GM12872 (cell line): ENCODE measurements around the gene TAAR9.

Experiments used
- TF ChIP-seq, protein P1 (sequence below): IDR thresholded peaks from 3 replicates; pipeline ENCODE4 v1.5.1; 2011; ENCODE audit warnings: low read depth, mild to moderate bottlenecking, low read length, moderate library complexity; ENCODE audit not compliant: insufficient read depth

TAAR9 gene

DNA sequence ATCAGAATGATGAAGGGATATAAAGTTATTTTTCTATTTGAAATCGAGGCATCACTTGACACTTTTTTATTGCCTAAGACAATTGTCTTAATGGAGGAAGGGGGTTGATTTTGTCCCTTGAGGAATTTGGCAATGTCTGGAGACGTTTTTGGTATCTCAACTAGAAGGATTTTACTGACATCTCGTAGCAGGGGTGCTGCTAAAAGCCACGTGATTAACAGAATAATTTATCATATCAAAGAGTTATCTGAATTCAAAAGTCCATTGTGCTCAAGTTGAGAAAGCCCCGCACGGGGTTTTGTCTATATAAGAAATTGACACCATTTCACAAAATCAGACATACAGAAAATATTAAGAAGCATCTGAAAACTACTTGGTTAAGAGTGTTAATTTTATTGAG, 30.5 kb downstream of the TAAR9 start:
- TF ChIP-seq, protein P1, sequence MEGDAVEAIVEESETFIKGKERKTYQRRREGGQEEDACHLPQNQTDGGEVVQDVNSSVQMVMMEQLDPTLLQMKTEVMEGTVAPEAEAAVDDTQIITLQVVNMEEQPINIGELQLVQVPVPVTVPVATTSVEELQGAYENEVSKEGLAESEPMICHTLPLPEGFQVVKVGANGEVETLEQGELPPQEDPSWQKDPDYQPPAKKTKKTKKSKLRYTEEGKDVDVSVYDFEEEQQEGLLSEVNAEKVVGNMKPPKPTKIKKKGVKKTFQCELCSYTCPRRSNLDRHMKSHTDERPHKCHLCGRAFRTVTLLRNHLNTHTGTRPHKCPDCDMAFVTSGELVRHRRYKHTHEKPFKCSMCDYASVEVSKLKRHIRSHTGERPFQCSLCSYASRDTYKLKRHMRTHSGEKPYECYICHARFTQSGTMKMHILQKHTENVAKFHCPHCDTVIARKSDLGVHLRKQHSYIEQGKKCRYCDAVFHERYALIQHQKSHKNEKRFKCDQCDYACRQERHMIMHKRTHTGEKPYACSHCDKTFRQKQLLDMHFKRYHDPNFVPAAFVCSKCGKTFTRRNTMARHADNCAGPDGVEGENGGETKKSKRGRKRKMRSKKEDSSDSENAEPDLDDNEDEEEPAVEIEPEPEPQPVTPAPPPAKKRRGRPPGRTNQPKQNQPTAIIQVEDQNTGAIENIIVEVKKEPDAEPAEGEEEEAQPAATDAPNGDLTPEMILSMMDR, result no peak

DNA sequence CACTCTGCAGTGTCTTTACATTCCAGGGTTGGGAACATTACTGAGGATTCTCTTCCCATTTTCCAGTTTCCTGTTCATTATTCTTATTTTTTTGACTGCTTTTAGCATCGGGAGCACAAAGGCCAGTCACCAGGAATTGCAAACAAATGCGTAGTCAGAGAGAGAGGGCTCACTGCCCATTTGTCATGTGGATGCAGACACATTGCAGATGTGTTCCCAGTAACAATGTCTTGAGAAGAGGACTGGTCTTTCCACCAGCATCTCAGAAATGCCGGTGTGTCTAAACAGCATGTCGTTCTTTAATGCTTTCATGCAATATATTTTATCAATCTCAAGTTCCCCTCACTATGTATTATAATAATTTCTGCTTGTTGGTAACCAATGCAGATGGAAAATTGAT, 31.1 kb downstream of the TAAR9 start:
- TF ChIP-seq, protein P1, result no peak

DNA sequence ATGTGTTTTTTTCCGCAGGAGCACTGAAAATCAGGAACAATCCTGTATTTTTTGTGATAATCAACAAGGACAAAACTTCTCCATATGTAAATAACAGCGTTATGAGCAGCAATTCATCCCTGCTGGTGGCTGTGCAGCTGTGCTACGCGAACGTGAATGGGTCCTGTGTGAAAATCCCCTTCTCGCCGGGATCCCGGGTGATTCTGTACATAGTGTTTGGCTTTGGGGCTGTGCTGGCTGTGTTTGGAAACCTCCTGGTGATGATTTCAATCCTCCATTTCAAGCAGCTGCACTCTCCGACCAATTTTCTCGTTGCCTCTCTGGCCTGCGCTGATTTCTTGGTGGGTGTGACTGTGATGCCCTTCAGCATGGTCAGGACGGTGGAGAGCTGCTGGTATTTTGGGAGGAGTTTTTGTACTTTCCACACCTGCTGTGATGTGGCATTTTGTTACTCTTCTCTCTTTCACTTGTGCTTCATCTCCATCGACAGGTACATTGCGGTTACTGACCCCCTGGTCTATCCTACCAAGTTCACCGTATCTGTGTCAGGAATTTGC, 32.2 kb downstream of the TAAR9 start, which contains the start of gene TAAR6:
TAAR6 (plus strand) TSS at position 102 of the 557 bp plus-strand sequence; CDS start at position 102, 0 bp downstream.
- TF ChIP-seq, protein P1, result no peak

DNA sequence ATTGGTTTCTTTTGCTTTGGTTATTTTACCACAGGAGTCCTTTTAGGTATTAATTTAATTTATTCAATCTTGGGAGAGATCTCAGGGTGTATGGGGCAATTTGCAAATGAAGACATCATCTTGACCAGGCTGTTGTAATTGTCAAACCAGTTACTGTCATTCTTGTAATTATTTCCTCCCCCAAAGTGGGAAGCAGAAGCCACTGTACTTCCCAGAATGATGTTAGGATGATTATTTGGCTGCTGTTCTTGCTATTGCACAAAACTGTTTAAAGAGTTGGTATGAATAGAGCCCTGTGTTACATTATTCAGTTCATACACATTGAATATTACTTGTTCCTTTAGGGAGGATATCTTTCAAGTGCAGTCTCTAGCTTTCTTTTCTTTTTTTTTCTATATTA, 33.7 kb downstream of the TAAR9 start:
- TF ChIP-seq, protein P1, result no peak

DNA sequence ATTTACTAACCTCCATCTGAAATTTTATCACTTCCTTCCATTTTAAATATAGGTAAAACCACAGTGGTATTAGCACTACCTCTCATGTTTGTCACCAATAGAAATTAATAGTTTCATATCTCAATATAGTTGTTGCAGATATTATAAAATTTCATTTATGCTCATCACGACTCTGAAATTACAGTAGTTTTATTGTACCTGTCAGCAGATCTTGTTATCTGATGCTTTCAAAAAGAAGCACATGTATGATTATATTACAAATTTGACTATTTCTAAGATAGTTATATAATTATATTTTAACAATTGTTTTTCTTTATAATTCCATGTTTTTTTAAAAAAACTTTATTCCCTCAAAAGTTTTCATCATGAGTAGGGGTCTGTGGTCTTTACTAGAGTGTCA, 46.6 kb downstream of the TAAR9 start:
- TF ChIP-seq, protein P1, result no peak

DNA sequence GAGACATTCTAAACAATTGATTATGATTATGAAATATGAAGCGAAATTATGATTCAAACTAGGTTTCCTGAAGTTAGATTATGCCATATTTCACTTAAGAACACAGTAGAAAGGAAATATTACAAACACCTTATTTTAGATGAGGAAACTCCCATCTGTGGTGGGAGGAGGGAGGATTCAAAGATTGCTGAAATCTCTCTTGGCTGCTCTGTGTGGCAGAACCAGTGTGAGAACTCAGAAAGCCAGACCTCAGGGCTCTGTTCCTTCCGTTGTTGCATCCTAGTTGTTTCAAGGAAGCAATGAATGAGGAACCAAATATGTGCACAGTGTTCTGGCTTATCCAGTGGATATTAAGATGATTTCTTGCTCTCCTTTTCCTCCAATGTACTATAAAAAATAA, 49.3 kb downstream of the TAAR9 start:
- TF ChIP-seq, protein P1, result no peak
